ENCODE measurements around the gene HELZ. TPM values are rescaled to one million over a fixed set of nuclear protein-coding genes. Genes with fewer than 3 reads are reported as not detected.
"Not testable (repeated sequence)": the region's sequence is repeated elsewhere in the genome, so short reads cannot be mapped to it uniquely, and the experiment has no call there.

HELZ gene
- total RNA-seq, 1 donor from 2014 or later: 147 TPM

GRCh38 chr17:67116045-67116575, 128.9 kb downstream of the HELZ start:
- no peak for DNase-seq

- DNase-seq: no peak
Observed at GRCh38 chr17:67115401-67115800, 129.6 kb downstream of the HELZ start.

- DNase-seq: no peak
Observed at GRCh38 chr17:67113486-67113885, 131.5 kb downstream of the HELZ start.

- DNase-seq: no peak
Observed at GRCh38 chr17:67111808-67112207, 133.2 kb downstream of the HELZ start.

GRCh38 chr17:67111327-67111726, 133.7 kb downstream of the HELZ start:
- peak; percentile 42 for DNase-seq

- no peak for DNase-seq
Observed at GRCh38 chr17:67110619-67111018, 134.4 kb downstream of the HELZ start.

- DNase-seq: peak; percentile 7
Observed at GRCh38 chr17:67109111-67109510, 135.9 kb downstream of the HELZ start.

- peak; percentile 31 for DNase-seq
Observed at GRCh38 chr17:67107811-67108775, 136.9 kb downstream of the HELZ start.

GRCh38 chr17:67107171-67107570, 137.8 kb downstream of the HELZ start:
- no peak for DNase-seq

GRCh38 chr17:67105213-67105612, 139.8 kb downstream of the HELZ start:
- DNase-seq: no peak

- not testable (repeated sequence) for DNase-seq
Observed at GRCh38 chr17:67104641-67105040, 140.4 kb downstream of the HELZ start.

GRCh38 chr17:67098006-67098405, 147.0 kb downstream of the HELZ start:
- no peak for DNase-seq

GRCh38 chr17:67096609-67097008, 148.4 kb downstream of the HELZ start:
- DNase-seq: no peak

GRCh38 chr17:67095803-67096202, 149.2 kb downstream of the HELZ start:
- DNase-seq: no peak

GRCh38 chr17:67095291-67095690, 149.7 kb downstream of the HELZ start:
- not testable (repeated sequence) for DNase-seq

GRCh38 chr17:67093348-67093747, 151.6 kb downstream of the HELZ start:
- no peak for DNase-seq

- not testable (repeated sequence) for DNase-seq
Observed at GRCh38 chr17:67092710-67093109, 152.3 kb downstream of the HELZ start.

GRCh38 chr17:67092291-67092690, 152.7 kb downstream of the HELZ start:
- DNase-seq: no peak

- no peak for DNase-seq
Observed at GRCh38 chr17:67090341-67090740, 154.7 kb downstream of the HELZ start.

- no peak for DNase-seq
Observed at GRCh38 chr17:67088639-67089038, 156.4 kb downstream of the HELZ start.

- DNase-seq: no peak
Observed at GRCh38 chr17:67085406-67085805, 159.6 kb downstream of the HELZ start.

- no peak for DNase-seq
Observed at GRCh38 chr17:67082107-67082506, 162.9 kb downstream of the HELZ start.

- DNase-seq: no peak
Observed at GRCh38 chr17:67080804-67081203, 164.2 kb downstream of the HELZ start.

- no peak for DNase-seq
Observed at GRCh38 chr17:67079491-67079890, 165.5 kb downstream of the HELZ start.
